Panc1 (cell line): ENCODE measurements around the gene MRC1. TPM values are rescaled to one million over a fixed set of nuclear protein-coding genes. Genes with fewer than 3 reads are reported as not detected.

ENCODE experiments used
- ATAC-seq: fragments of 200-7000 bp; cut with Tn5 transposase; 2 replicates; pipeline ENCODE4 v1.9.1; 2020; ENCODE audit warnings: mild to moderate bottlenecking, moderate library complexity
- BruUV-seq: library from RNA; stranded (reverse); fragments of 400-500 nt; replicated peaks from 2 replicates; lab custom pipeline; 2021; lab: Mats Ljungman, UMichigan
- CTCF ChIA-PET: fragments of 300-600 bp; sonication (Branson Sonifier 250); formaldehyde crosslinking; loops from one replicate; lab custom pipeline; 2022; ENCODE audit warnings: antibody characterized with exemption; lab: Charles Lee
- POLR2A ChIA-PET: fragments of 300-600 bp; sonication (Branson Sonifier 250); formaldehyde crosslinking; loops from one replicate; lab custom pipeline; 2022; ENCODE audit warnings: antibody characterized with exemption; lab: Charles Lee
- DNase-seq: peaks from one replicate; pipeline ENCODE4 v3.0.0-alpha.2; 2010; ENCODE audit warnings: low read depth, low spot score
- H3K27ac ChIP-seq: 2 replicates; pipeline ENCODE4 v1.5.1; 2011; ENCODE audit warnings: mild to moderate bottlenecking, low read length, inconsistent platforms
- H3K27me3 ChIP-seq: fragments of 200-500 bp; sonication (Bioruptor generic); 2 replicates; pipeline ENCODE4 v1.6.0; 2014; ENCODE audit warnings: low read length, inconsistent platforms; ENCODE audit not compliant: control insufficient read depth, insufficient read depth
- H3K36me3 ChIP-seq: fragments of 200-500 bp; sonication (Bioruptor generic); 2 replicates; pipeline ENCODE4 v1.5.1; 2014; ENCODE audit warnings: inconsistent platforms, mild to moderate bottlenecking, low read length, moderate library complexity; ENCODE audit not compliant: control insufficient read depth, insufficient read depth
- H3K4me1 ChIP-seq: 2 replicates; pipeline ENCODE4 v1.5.1; 2011; ENCODE audit warnings: inconsistent platforms, mild to moderate bottlenecking, low read length, moderate library complexity; ENCODE audit not compliant: control insufficient read depth, insufficient read depth
- H3K4me3 ChIP-seq, 2 experiments: 2 replicates each; pipeline ENCODE4 v1.5.1; 2011 to 2012; ENCODE audit warnings: low read depth in 2 of 2, low read length in 2 of 2, mild to moderate bottlenecking in 2 of 2, inconsistent platforms in 1 of 2, moderate library complexity in 1 of 2
- H3K9me3 ChIP-seq: fragments of 200-500 bp; sonication (Bioruptor generic); 2 replicates; pipeline ENCODE4 v1.5.1; 2014; ENCODE audit warnings: low read depth, mild to moderate bottlenecking, inconsistent platforms, low read length, moderate library complexity; ENCODE audit not compliant: control insufficient read depth, insufficient read depth
- POLR2AphosphoS5 ChIP-seq: IDR thresholded peaks from 2 replicates; pipeline ENCODE4 v1.6.1; 2012; ENCODE audit warnings: mild to moderate bottlenecking, low read depth, low read length, moderate library complexity
- SIN3A ChIP-seq: IDR thresholded peaks from 2 replicates; pipeline ENCODE4 v1.6.1; 2012; ENCODE audit warnings: low read depth, mild to moderate bottlenecking, low read length, moderate library complexity, borderline replicate concordance; ENCODE audit not compliant: insufficient read depth
- TCF7L2 ChIP-seq: IDR thresholded peaks from 2 replicates; pipeline ENCODE4 v1.6.1; 2011; ENCODE audit warnings: mild to moderate bottlenecking, low read depth, low read length, inconsistent platforms
- in situ Hi-C: cut with HindIII; loops from 2 replicates; pipeline ENCODE4 v1.10.0; 2016; ENCODE audit warnings: low sequenced_read_pairs, low pct_unique_long_range_greater_than_20kb
- intact Hi-C: fragments of 100-400 bp; cut with micrococcal nuclease; formaldehyde crosslinking; loops from one replicate; pipeline ENCODE4 v1.10.0; 2022; ENCODE audit not compliant: unreplicated experiment
- total RNA-seq: library from RNA; stranded (reverse); gene quantifications from one replicate; pipeline ENCODE4 v1.2.1, GENCODE V29; 2021; ENCODE audit not compliant: unreplicated experiment
- TF ChIP-seq, protein P1 (sequence below): fragments of 450-650 bp; IDR thresholded peaks from 2 replicates; pipeline ENCODE4 v1.5.1; 2017; ENCODE audit warnings: mild to moderate bottlenecking
- TF ChIP-seq, protein P2 (sequence below), 2 experiments: IDR thresholded peaks; 2 replicates each; pipeline ENCODE4 v1.6.1; 2011 to 2012; ENCODE audit warnings: low read depth in 2 of 2, control low read depth in 1 of 2, low read length in 1 of 2, mild to moderate bottlenecking in 1 of 2, moderate library complexity in 1 of 2; ENCODE audit not compliant: insufficient read depth in 1 of 2

The MRC1 gene
- total RNA-seq, 1 experiment from 2014 or later: 0.21 TPM

DNA sequence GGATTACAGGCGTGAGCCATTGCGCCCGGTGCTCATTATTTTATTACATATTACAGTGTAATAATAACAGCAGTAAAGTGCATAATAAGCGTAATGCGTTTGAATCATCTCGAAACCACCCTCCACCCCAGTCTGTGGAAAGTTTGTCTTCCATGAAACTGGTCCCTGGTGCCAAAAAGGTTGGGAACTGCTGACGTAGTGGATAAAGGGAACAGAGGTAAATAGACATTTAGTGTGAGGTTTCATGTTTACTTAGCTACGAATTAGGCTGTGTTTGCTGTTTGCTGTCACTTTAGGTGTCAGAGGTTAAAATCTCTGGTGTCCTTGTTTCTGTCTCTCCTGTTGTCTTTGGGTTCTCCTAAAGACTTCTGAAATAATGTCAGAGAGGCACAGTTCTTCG is 82.3 kb downstream of the MRC1 start:
- DNase-seq: no peak
- Histone ChIP-seq H3K27ac (no peak overlapping the region), H3K9me3 (no peaks in the 10 kb centered on the region), H3K36me3 (no peaks in the 10 kb centered on the region), H3K4me3 (no peak overlapping the region), H3K27me3 (no peaks in the 10 kb centered on the region), H3K4me1 (no peaks in the 10 kb centered on the region)
- ChIA-PET CTCF (interaction anchor here (0.6 kb wide), 1 partner anchor 25 kb away, joined by 12 read pairs; no protein-coding TSS in a partner anchor), POLR2A (no interaction called here)
- BruUV-seq: no TSS peak
- intact Hi-C loops (no loop called here), in situ Hi-C loops (no loop called here)
- no peak for ATAC-seq
- no peak for TF ChIP-seq SIN3A
- TF ChIP-seq, protein P1, sequence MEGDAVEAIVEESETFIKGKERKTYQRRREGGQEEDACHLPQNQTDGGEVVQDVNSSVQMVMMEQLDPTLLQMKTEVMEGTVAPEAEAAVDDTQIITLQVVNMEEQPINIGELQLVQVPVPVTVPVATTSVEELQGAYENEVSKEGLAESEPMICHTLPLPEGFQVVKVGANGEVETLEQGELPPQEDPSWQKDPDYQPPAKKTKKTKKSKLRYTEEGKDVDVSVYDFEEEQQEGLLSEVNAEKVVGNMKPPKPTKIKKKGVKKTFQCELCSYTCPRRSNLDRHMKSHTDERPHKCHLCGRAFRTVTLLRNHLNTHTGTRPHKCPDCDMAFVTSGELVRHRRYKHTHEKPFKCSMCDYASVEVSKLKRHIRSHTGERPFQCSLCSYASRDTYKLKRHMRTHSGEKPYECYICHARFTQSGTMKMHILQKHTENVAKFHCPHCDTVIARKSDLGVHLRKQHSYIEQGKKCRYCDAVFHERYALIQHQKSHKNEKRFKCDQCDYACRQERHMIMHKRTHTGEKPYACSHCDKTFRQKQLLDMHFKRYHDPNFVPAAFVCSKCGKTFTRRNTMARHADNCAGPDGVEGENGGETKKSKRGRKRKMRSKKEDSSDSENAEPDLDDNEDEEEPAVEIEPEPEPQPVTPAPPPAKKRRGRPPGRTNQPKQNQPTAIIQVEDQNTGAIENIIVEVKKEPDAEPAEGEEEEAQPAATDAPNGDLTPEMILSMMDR: no peak
- TF ChIP-seq, protein P2, sequence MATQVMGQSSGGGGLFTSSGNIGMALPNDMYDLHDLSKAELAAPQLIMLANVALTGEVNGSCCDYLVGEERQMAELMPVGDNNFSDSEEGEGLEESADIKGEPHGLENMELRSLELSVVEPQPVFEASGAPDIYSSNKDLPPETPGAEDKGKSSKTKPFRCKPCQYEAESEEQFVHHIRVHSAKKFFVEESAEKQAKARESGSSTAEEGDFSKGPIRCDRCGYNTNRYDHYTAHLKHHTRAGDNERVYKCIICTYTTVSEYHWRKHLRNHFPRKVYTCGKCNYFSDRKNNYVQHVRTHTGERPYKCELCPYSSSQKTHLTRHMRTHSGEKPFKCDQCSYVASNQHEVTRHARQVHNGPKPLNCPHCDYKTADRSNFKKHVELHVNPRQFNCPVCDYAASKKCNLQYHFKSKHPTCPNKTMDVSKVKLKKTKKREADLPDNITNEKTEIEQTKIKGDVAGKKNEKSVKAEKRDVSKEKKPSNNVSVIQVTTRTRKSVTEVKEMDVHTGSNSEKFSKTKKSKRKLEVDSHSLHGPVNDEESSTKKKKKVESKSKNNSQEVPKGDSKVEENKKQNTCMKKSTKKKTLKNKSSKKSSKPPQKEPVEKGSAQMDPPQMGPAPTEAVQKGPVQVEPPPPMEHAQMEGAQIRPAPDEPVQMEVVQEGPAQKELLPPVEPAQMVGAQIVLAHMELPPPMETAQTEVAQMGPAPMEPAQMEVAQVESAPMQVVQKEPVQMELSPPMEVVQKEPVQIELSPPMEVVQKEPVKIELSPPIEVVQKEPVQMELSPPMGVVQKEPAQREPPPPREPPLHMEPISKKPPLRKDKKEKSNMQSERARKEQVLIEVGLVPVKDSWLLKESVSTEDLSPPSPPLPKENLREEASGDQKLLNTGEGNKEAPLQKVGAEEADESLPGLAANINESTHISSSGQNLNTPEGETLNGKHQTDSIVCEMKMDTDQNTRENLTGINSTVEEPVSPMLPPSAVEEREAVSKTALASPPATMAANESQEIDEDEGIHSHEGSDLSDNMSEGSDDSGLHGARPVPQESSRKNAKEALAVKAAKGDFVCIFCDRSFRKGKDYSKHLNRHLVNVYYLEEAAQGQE (IDR thresholded peaks at IDR 0.05; ENCODE audit: insufficient read depth in 1 of 2, low read depth in 2 of 2, low read length in 1 of 2): no peak
- TF ChIP-seq POLR2AphosphoS5: no peak
- no peak for TF ChIP-seq TCF7L2

DNA sequence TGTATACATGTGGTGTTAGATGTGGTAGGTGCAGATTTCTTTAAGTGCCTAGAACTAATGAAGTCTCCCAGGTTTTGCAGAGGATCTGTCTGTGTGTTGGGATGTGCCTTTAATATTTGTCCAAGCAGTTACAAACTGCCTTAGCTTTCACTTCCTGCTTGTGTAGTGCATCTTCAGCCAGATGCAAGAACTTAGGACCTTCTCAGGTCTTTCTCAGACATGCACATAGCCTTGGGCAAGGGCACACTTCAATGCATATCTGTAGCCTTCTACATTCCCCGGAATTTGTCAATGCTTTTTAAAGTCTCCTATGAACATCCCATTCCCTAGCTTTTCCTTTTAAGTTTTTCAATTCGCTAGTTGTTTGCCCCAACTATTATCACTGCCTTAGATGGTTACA is 95.4 kb downstream of the MRC1 start:
- CTCF ChIA-PET: no interaction called here
- Histone ChIP-seq H3K4me1 (no peaks in the 10 kb centered on the region), H3K9me3 (no peaks in the 10 kb centered on the region), H3K4me3 (no peak overlapping the region), H3K27me3 (peaks cover 2% of the 10 kb centered on the region; the same call in 1 of the 2 replicates), H3K27ac (no peak overlapping the region), H3K36me3 (no peaks in the 10 kb centered on the region)
- no TSS peak for BruUV-seq
- in situ Hi-C loops: no loop called here
- intact Hi-C loops: no loop called here
- DNase-seq (no peak), ATAC-seq (no peak)
- no peak for TF ChIP-seq TCF7L2
- TF ChIP-seq, protein P2 (IDR thresholded peaks at IDR 0.05; ENCODE audit: insufficient read depth in 1 of 2, low read depth in 2 of 2, low read length in 1 of 2): no peak
- no peak for TF ChIP-seq POLR2AphosphoS5
- no peak for TF ChIP-seq SIN3A
- TF ChIP-seq, protein P1: no peak
- POLR2A ChIA-PET: no interaction called here
